ENCODE measurements around the gene BMPR1B.

DNA sequence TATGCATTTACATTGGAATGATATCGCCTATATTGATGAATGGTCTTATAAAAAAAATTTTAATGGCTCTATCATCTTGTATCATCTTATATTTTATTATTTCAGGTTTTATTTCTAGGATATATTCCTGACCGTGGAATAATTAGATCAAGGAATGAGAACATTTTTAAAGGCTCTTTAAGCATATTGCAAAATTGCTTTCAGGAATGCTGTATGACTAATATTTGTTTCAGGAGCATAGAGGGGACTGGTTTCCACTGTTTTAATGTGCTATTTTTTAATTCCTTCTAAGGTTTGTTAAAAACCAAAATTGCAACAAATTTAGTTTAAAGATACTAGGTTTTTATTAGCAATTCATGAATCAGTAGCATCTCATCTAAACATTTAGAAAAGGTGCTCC, 120.2 kb downstream of the BMPR1B start:
- TF ChIP-seq CTCF (IDR thresholded peaks at IDR 0.05) (no peak), POLR2A (IDR thresholded peaks at IDR 0.05) (no peak)

All from lower leg skin (tissue), 3 donors.